Liver (tissue), 9 donors: Measurements from ENCODE around the gene PLCD1. TPM values are rescaled to one million over a fixed set of nuclear protein-coding genes. Genes with fewer than 3 reads are reported as not detected.
A peak's percentile ranks its signal among the peaks of the same experiment; 100 is the strongest.

Experiments
- DNase-seq: peaks from one replicate; pipeline ENCODE4 v3.0.0-alpha.2; 2017; ENCODE audit warnings: low spot score
- H3K27ac ChIP-seq, 2 donors: one replicate each; pipeline ENCODE4 v1.7.0; 2013; ENCODE audit warnings: inconsistent platforms in 2 of 2, low read length in 2 of 2, control low read depth in 1 of 2, low read depth in 1 of 2, mild to moderate bottlenecking in 1 of 2
- H3K27me3 ChIP-seq, 4 donors: one replicate each; pipeline versions ENCODE4 v1.6.1 to v1.7.0; 2013; ENCODE audit warnings: low read length in 3 of 4, inconsistent platforms in 1 of 4, mild to moderate bottlenecking in 1 of 4, moderate library complexity in 1 of 4; ENCODE audit not compliant: control insufficient read depth in 4 of 4, insufficient read depth in 4 of 4
- H3K36me3 ChIP-seq, 4 donors: one replicate each; pipeline versions ENCODE4 v1.6.1 to v1.7.0; 2013; ENCODE audit warnings: low read length in 3 of 4, mild to moderate bottlenecking in 3 of 4, low read depth in 1 of 4, moderate library complexity in 1 of 4; ENCODE audit not compliant: control insufficient read depth in 4 of 4, insufficient read depth in 3 of 4
- H3K4me1 ChIP-seq, 4 donors: one replicate each; pipeline versions ENCODE4 v1.6.1 to v1.7.0; 2013; ENCODE audit warnings: low read length in 3 of 4, mild to moderate bottlenecking in 3 of 4, moderate library complexity in 1 of 4; ENCODE audit not compliant: control insufficient read depth in 4 of 4, insufficient read depth in 4 of 4
- H3K4me3 ChIP-seq, 3 donors: one replicate each; pipeline versions ENCODE4 v1.6.1 to v1.7.0; 2013; ENCODE audit warnings: low read length in 3 of 3, control low read depth in 1 of 3, low read depth in 1 of 3, mild to moderate bottlenecking in 1 of 3
- H3K9ac ChIP-seq, 2 donors: one replicate each; pipeline ENCODE4 v1.7.0; 2013; ENCODE audit warnings: low read length in 2 of 2, mild to moderate bottlenecking in 2 of 2, moderate library complexity in 2 of 2, control low read depth in 1 of 2, low read depth in 1 of 2
- H3K9me3 ChIP-seq, 4 donors: one replicate each; pipeline versions ENCODE4 v1.6.1 to v1.7.0; 2013; ENCODE audit warnings: low read length in 3 of 4; ENCODE audit not compliant: control insufficient read depth in 4 of 4
- ATF3 ChIP-seq: IDR thresholded peaks from 2 replicates; pipeline ENCODE4 v1.6.1; 2016; ENCODE audit warnings: antibody characterized with exemption
- FOXA1 ChIP-seq: IDR thresholded peaks from 2 replicates; pipeline ENCODE4 v1.6.1; 2016; ENCODE audit warnings: antibody characterized with exemption
- FOXA2 ChIP-seq: IDR thresholded peaks from 2 replicates; pipeline ENCODE4 v1.6.1; 2016; ENCODE audit warnings: antibody characterized with exemption
- GABPA ChIP-seq, 2 donors: IDR thresholded peaks in 1 of 2; conservative IDR thresholded peaks in 1 of 2; 2 replicates each; pipeline ENCODE4 v1.6.1; 2016; ENCODE audit warnings: antibody characterized with exemption in 2 of 2, mild to moderate bottlenecking in 1 of 2, moderate library complexity in 1 of 2
- JUND ChIP-seq, 2 donors: IDR thresholded peaks; 2 replicates each; pipeline ENCODE4 v1.6.1; 2016; ENCODE audit warnings: antibody characterized with exemption in 2 of 2
- NR2F2 ChIP-seq: IDR thresholded peaks from 2 replicates; pipeline ENCODE4 v1.6.1; 2016; ENCODE audit warnings: antibody characterized with exemption
- RAD21 ChIP-seq, 2 donors: IDR thresholded peaks; 2 replicates each; pipeline ENCODE4 v1.6.1; 2016; ENCODE audit warnings: antibody characterized with exemption in 2 of 2, mild to moderate bottlenecking in 2 of 2
- REST ChIP-seq: IDR thresholded peaks from 2 replicates; pipeline ENCODE4 v1.6.1; 2016; ENCODE audit warnings: antibody characterized with exemption, mild to moderate bottlenecking
- RXRA ChIP-seq, 2 donors: IDR thresholded peaks; 2 replicates each; pipeline ENCODE4 v1.6.1; 2017 to 2018; ENCODE audit warnings: antibody characterized with exemption in 2 of 2, mild to moderate bottlenecking in 1 of 2
- SP1 ChIP-seq: IDR thresholded peaks from 2 replicates; pipeline ENCODE4 v1.6.1; 2018; ENCODE audit warnings: antibody characterized with exemption, mild to moderate bottlenecking
- TAF1 ChIP-seq: conservative IDR thresholded peaks from 2 replicates; pipeline ENCODE4 v1.6.1; 2016; ENCODE audit warnings: antibody characterized with exemption, mild to moderate bottlenecking
- YY1 ChIP-seq: IDR thresholded peaks from 2 replicates; pipeline ENCODE4 v1.6.1; 2016; ENCODE audit warnings: antibody characterized with exemption, mild to moderate bottlenecking
- WGBS: extraction: QIAGEN DNeasy Blood & Tissue Kit; methylation state at CpG from one replicate; pipeline ENCODE4 v1.1.7; 2013; 5-methylcytosine and 5-hydroxymethylcytosine counted together
- polyA plus RNA-seq, 2 donors: library from polyadenylated mRNA; stranded (reverse) in 1 of 2; unstranded in 1 of 2; fragments of 200-250 nt in 1 of 2; fragments of >200 nt in 1 of 2; fragmentation: Nextera tagmentation in 1 of 2; extraction: Ambion mirVana in 1 of 2; gene quantifications; one replicate each; pipeline versions ENCODE4 v1.2.1 to v1.2.3, GENCODE V29; 2013 to 2015
- total RNA-seq, 2 donors: library from RNA; depleted of rRNA; stranded (reverse); fragments of >200 nt; gene quantifications; one replicate each; pipeline ENCODE4 v1.2.3, GENCODE V29; 2014
- TF ChIP-seq, protein P1 (sequence below): IDR thresholded peaks from 2 replicates; pipeline ENCODE4 v1.6.1; 2016; ENCODE audit warnings: antibody characterized with exemption
- donor health status: healthy.
- donor health status: healthy.
- donor health status: healthy.
- donor health status: healthy.
- donor health status: healthy.

PLCD1 gene
- total and polyA plus RNA-seq, 4 donors = 6.7 to 10.5 (median 9.1) TPM

GRCh38 chr3:38039101-38039898 is 9.9 kb upstream of the PLCD1 start, which contains the start of gene DLEC1:
Gene DLEC1, plus strand, starts transcription at chr3:38039208. Its CDS starts 18 bp downstream, at chr3:38039226.
- H3K9ac ChIP-seq = no peak within 1 kb of the TSS
- no peaks in the 10 kb centered on the region for H3K27me3 ChIP-seq
- DNase-seq = no peak
- peak within 1 kb of the TSS; percentile 26 to 44 (median 29) for H3K4me3 ChIP-seq
- no peak within 1 kb of the TSS for H3K27ac ChIP-seq
- peaks cover 0 to 8% (median 4%) of the 10 kb centered on the region in 4 donors for H3K4me1 ChIP-seq
- 9% methylated on average over 67 of the region's 67 CpGs for WGBS
- TF ChIP-seq SP1 (peak; percentile 7), NR2F2 (no peak)
- H3K9me3 ChIP-seq = no peaks in the 10 kb centered on the region
- H3K36me3 ChIP-seq = no peaks in the 10 kb centered on the region

GRCh38 chr3:38038447-38038911 is 9.0 kb upstream of the PLCD1 start:
- no peak for TF ChIP-seq NR2F2
- no peak for TF ChIP-seq FOXA2
- TF ChIP-seq SP1 = no peak
- no peak for TF ChIP-seq REST
- no peak for TF ChIP-seq TAF1
- no peak for TF ChIP-seq ATF3
- 84% methylated on average over 5 of the region's 5 CpGs for WGBS
- H3K36me3 ChIP-seq = no peaks in the 10 kb centered on the region
- DNase-seq = no peak
- peaks cover 0 to 8% (median 4%) of the 10 kb centered on the region in 4 donors for H3K4me1 ChIP-seq
- H3K27me3 ChIP-seq = no peaks in the 10 kb centered on the region
- H3K4me3 ChIP-seq = no peak overlapping the region
- no peak overlapping the region for H3K9ac ChIP-seq
- no peaks in the 10 kb centered on the region for H3K9me3 ChIP-seq
- H3K27ac ChIP-seq = no peak overlapping the region

GRCh38 chr3:38036906-38037305 is 7.5 kb upstream of the PLCD1 start:
- DNase-seq = no peak
- H3K4me1 ChIP-seq = peaks cover 0 to 8% (median 4%) of the 10 kb centered on the region in 4 donors
- no peak overlapping the region for H3K27ac ChIP-seq
- H3K27me3 ChIP-seq = no peaks in the 10 kb centered on the region
- no peaks in the 10 kb centered on the region for H3K9me3 ChIP-seq
- H3K36me3 ChIP-seq = no peaks in the 10 kb centered on the region
- TF ChIP-seq YY1 = no peak
- TF ChIP-seq SP1 = no peak
- TF ChIP-seq JUND (IDR thresholded peaks at IDR 0.05) = no peak
- TF ChIP-seq RXRA (IDR thresholded peaks at IDR 0.05) = no peak
- TF ChIP-seq, protein P1, sequence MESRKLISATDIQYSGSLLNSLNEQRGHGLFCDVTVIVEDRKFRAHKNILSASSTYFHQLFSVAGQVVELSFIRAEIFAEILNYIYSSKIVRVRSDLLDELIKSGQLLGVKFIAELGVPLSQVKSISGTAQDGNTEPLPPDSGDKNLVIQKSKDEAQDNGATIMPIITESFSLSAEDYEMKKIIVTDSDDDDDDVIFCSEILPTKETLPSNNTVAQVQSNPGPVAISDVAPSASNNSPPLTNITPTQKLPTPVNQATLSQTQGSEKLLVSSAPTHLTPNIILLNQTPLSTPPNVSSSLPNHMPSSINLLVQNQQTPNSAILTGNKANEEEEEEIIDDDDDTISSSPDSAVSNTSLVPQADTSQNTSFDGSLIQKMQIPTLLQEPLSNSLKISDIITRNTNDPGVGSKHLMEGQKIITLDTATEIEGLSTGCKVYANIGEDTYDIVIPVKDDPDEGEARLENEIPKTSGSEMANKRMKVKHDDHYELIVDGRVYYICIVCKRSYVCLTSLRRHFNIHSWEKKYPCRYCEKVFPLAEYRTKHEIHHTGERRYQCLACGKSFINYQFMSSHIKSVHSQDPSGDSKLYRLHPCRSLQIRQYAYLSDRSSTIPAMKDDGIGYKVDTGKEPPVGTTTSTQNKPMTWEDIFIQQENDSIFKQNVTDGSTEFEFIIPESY = no peak
- no peak for TF ChIP-seq RAD21 (IDR thresholded peaks at IDR 0.05)
- TF ChIP-seq FOXA1 = no peak
- no peak for TF ChIP-seq GABPA (IDR thresholded peaks at IDR 0.05 in 1 of 2, conservative IDR thresholded peaks at IDR 0.05 in 1 of 2)
- 82% methylated on average over 3 of the region's 3 CpGs for WGBS
- no peak overlapping the region for H3K4me3 ChIP-seq
- no peak overlapping the region for H3K9ac ChIP-seq
